DOHH2 (cell line): ENCODE measurements around the gene TXNDC11.
"Not testable (repeated sequence)": the region's sequence is repeated elsewhere in the genome, so short reads cannot be mapped to it uniquely, and the experiment has no call there.

Experiments
- H3F3A ChIP-seq: fragments of 200-600 bp; sonication (generic), shearing (Covaris generic); 2 replicates; pipeline ENCODE4 v1.6.0; 2016; ENCODE audit warnings: antibody characterized with exemption, mild to moderate bottlenecking; ENCODE audit not compliant: control insufficient read depth, insufficient read depth
- H3K27ac ChIP-seq: fragments of 200-600 bp; sonication (generic); 2 replicates; pipeline ENCODE4 v1.5.1; 2014; ENCODE audit warnings: low read depth, mild to moderate bottlenecking, low read length, moderate library complexity
- H3K27me3 ChIP-seq: fragments of 200-600 bp; sonication (generic); 2 replicates; pipeline ENCODE4 v1.6.1; 2014; ENCODE audit warnings: mild to moderate bottlenecking, low read length, mixed read lengths; ENCODE audit not compliant: control insufficient read depth
- H3K36me3 ChIP-seq: fragments of 200-600 bp; sonication (generic); 2 replicates; pipeline ENCODE4 v1.6.1; 2014; ENCODE audit warnings: mild to moderate bottlenecking, low read length, moderate library complexity, mixed read lengths; ENCODE audit not compliant: control insufficient read depth
- H3K4me1 ChIP-seq: fragments of 200-600 bp; sonication (generic); 2 replicates; pipeline ENCODE4 v1.6.1; 2014; ENCODE audit warnings: mild to moderate bottlenecking, low read length, mixed read lengths; ENCODE audit not compliant: control insufficient read depth
- H3K4me2 ChIP-seq: fragments of 200-600 bp; sonication (generic); 2 replicates; pipeline ENCODE4 v1.6.0; 2014; ENCODE audit warnings: mild to moderate bottlenecking, low read length, moderate library complexity
- H3K4me3 ChIP-seq: fragments of 200-600 bp; sonication (generic); 2 replicates; pipeline ENCODE4 v1.5.1; 2014; ENCODE audit warnings: mild to moderate bottlenecking, low read length, mixed read lengths
- H3K79me2 ChIP-seq: fragments of 200-600 bp; sonication (generic); 2 replicates; pipeline ENCODE4 v1.6.1; 2014; ENCODE audit warnings: mild to moderate bottlenecking, low read length, mixed read lengths; ENCODE audit not compliant: control insufficient read depth
- H3K9me2 ChIP-seq: fragments of 200-600 bp; sonication (generic); replicated peaks from 2 replicates; pipeline ENCODE4 v1.6.1; 2014; ENCODE audit warnings: mild to moderate bottlenecking, low read length, mixed read lengths; ENCODE audit not compliant: control insufficient read depth
- H3K9me3 ChIP-seq: fragments of 200-600 bp; sonication (generic); 2 replicates; pipeline ENCODE4 v1.6.1; 2014; ENCODE audit warnings: antibody characterized with exemption, low read length, mixed read lengths; ENCODE audit not compliant: control insufficient read depth, insufficient read depth
- H4K20me1 ChIP-seq: fragments of 200-600 bp; sonication (generic); 2 replicates; pipeline ENCODE4 v1.6.0; 2014; ENCODE audit warnings: low read depth, mild to moderate bottlenecking, antibody characterized with exemption, low read length, moderate library complexity; ENCODE audit not compliant: control insufficient read depth, insufficient read depth
- CTCF ChIP-seq: fragments of 200-600 bp; sonication (generic); IDR thresholded peaks from one replicate; pipeline ENCODE4 v1.5.1; 2014; ENCODE audit warnings: antibody characterized with exemption, mild to moderate bottlenecking, low read depth, low read length; ENCODE audit not compliant: poor library complexity, severe bottlenecking
- EZH2phosphoT487 ChIP-seq: fragments of 200-600 bp; sonication (generic); IDR thresholded peaks from 2 replicates; pipeline ENCODE4 v1.6.1; 2017; ENCODE audit warnings: borderline replicate concordance, mild to moderate bottlenecking, antibody characterized with exemption, low read length, moderate library complexity, mixed read lengths

TXNDC11 gene, protein sequence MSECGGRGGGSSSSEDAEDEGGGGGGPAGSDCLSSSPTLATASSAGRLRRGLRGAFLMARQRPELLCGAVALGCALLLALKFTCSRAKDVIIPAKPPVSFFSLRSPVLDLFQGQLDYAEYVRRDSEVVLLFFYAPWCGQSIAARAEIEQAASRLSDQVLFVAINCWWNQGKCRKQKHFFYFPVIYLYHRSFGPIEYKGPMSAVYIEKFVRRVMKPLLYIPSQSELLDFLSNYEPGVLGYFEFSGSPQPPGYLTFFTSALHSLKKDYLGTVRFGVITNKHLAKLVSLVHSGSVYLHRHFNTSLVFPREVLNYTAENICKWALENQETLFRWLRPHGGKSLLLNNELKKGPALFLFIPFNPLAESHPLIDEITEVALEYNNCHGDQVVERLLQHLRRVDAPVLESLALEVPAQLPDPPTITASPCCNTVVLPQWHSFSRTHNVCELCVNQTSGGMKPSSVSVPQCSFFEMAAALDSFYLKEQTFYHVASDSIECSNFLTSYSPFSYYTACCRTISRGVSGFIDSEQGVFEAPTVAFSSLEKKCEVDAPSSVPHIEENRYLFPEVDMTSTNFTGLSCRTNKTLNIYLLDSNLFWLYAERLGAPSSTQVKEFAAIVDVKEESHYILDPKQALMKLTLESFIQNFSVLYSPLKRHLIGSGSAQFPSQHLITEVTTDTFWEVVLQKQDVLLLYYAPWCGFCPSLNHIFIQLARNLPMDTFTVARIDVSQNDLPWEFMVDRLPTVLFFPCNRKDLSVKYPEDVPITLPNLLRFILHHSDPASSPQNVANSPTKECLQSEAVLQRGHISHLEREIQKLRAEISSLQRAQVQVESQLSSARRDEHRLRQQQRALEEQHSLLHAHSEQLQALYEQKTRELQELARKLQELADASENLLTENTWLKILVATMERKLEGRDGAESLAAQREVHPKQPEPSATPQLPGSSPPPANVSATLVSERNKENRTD

GRCh38 chr16:11742536-11743307 is at the start of gene TXNDC11:
TSS of gene TXNDC11 (minus strand) at chr16:11742857. CDS start at chr16:11742730, 127 bp downstream.
- H3K27me3 ChIP-seq, result no peaks in the 10 kb centered on the region
- no peaks in the 10 kb centered on the region for H3K9me2 ChIP-seq
- peaks cover 14% of the 10 kb centered on the region for H3K36me3 ChIP-seq
- 0 out of 2 replicates have a peak, but pooled peaks cover 11% of the 10 kb centered on the region for H4K20me1 ChIP-seq
- peaks cover 15% of the 10 kb centered on the region for H3F3A ChIP-seq
- peak within 1 kb of the TSS; percentile 69 for H3K27ac ChIP-seq
- no peak for TF ChIP-seq CTCF
- TF ChIP-seq EZH2phosphoT487, result no peak
- peak within 1 kb of the TSS; percentile 74 for H3K4me2 ChIP-seq
- no peaks in the 10 kb centered on the region for H3K9me3 ChIP-seq
- peaks cover 55% of the 10 kb centered on the region for H3K79me2 ChIP-seq
- peak within 1 kb of the TSS; percentile 92 for H3K4me3 ChIP-seq
- peaks cover 44% of the 10 kb centered on the region for H3K4me1 ChIP-seq

- Histone ChIP-seq H4K20me1 (peaks cover 7% of the 10 kb centered on the region), H3K4me1 (peaks cover 52% of the 10 kb centered on the region), H3K9me2 (no peaks in the 10 kb centered on the region), H3K4me3 (no peak overlapping the region), H3K4me2 (no peak overlapping the region), H3F3A (peaks cover 24% of the 10 kb centered on the region), H3K27me3 (no peaks in the 10 kb centered on the region), H3K27ac (no peak overlapping the region), H3K9me3 (no peaks in the 10 kb centered on the region), H3K79me2 (peaks cover 98% of the 10 kb centered on the region), H3K36me3 (peaks cover 45% of the 10 kb centered on the region)
- TF ChIP-seq CTCF (no peak), EZH2phosphoT487 (no peak)
Observed at GRCh38 chr16:11791144-11791828, 48.6 kb upstream of the TXNDC11 start.

DNA sequence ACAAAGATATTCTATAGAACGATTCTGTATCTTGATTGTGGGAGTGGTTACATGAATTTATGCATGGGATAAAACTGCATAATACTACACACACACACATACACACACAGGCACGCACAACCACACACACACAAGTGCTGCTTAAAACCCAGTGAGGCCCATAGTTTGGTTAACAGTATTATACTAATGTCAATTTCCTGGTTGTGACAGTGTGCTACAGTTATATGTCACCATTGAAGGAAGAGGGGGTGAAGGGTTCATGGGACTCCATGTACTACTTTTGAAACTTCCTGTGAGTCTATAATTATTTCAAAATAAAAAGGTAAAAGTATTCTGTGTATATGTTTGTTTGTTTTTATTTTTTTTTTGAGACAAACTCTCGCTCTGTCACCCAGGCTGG is 46.3 kb upstream of the TXNDC11 start:
- no peak for TF ChIP-seq CTCF
- no peak for TF ChIP-seq EZH2phosphoT487
- Histone ChIP-seq H3K9me2 (no peaks in the 10 kb centered on the region), H3F3A (peaks cover 17% of the 10 kb centered on the region), H3K79me2 (peaks cover 95% of the 10 kb centered on the region), H3K4me3 (no peak overlapping the region), H3K9me3 (no peaks in the 10 kb centered on the region), H3K4me2 (no peak overlapping the region), H3K27ac (no peak overlapping the region), H3K36me3 (peaks cover 22% of the 10 kb centered on the region), H4K20me1 (peaks cover 5% of the 10 kb centered on the region; the same call in 1 of the 2 replicates), H3K27me3 (no peaks in the 10 kb centered on the region), H3K4me1 (peaks cover 46% of the 10 kb centered on the region)

DNA sequence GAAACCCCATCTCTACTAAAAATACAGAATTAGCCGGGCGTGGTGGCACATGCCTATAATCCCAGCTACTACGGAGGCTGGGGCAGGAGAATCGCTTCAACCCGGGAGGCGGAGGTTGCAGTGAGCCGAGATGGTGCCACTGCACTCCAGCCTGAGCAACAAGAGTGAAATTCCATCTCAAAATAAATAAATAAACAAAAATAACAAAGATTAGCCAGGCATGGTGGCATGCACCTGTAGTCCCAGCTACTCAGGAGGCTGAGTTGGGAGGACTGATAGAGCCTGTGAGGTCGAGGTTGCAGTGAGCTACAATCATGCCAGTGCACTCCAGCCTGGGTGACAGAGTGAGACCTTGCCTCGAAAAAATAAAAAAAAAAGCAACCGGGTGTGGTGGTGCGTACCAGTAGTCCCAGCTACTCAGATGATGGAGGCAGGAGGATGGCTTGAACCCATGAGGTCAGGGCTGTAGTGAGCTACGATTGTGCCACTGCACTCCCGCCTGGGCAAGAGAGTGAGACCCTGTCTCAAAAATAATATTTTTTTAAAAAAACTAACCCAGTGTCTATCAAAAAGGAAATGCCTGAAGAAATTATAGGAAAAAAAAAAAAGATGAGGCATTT is 42.4 kb upstream of the TXNDC11 start:
- not testable (repeated sequence) for H4K20me1 ChIP-seq, H3K27me3 ChIP-seq, H3K9me2 ChIP-seq, H3K4me3 ChIP-seq, H3K4me2 ChIP-seq, H3K9me3 ChIP-seq, H3K27ac ChIP-seq
- peaks cover 91% of the 10 kb centered on the region for H3K79me2 ChIP-seq
- H3K36me3 ChIP-seq, result peaks cover 14% of the 10 kb centered on the region
- peaks cover 68% of the 10 kb centered on the region for H3K4me1 ChIP-seq
- peaks cover 36% of the 10 kb centered on the region for H3F3A ChIP-seq
